Kidney (tissue), 14 donors: Measurements from ENCODE around the gene PRDM16. TPM values are rescaled to one million over a fixed set of nuclear protein-coding genes. Genes with fewer than 3 reads are reported as not detected.

ENCODE experiments used
- DNase-seq, 5 donors: peaks; one replicate each; pipeline ENCODE4 v3.0.0-alpha.2; 2013 to 2020
- FAIRE-seq: peaks from 2 replicates; lab custom pipeline; 2012; peaks lifted over from hg19 to GRCh38; lab: Jason Lieb, UNC
- H3K27ac ChIP-seq, 2 donors: one replicate each; pipeline ENCODE4 v1.7.0; 2013; ENCODE audit warnings: low read depth in 2 of 2, low read length in 2 of 2, inconsistent platforms in 1 of 2
- H3K27me3 ChIP-seq: one replicate; pipeline ENCODE4 v1.7.1; 2013; ENCODE audit warnings: low read length, inconsistent platforms; ENCODE audit not compliant: control insufficient read depth, insufficient read depth
- H3K36me3 ChIP-seq, 3 donors: one replicate each; pipeline versions ENCODE4 v1.7.0 to v1.7.1; 2013; ENCODE audit warnings: low read length in 3 of 3, control low read depth in 1 of 3, inconsistent platforms in 1 of 3; ENCODE audit not compliant: insufficient read depth in 3 of 3, control insufficient read depth in 2 of 3
- H3K4me1 ChIP-seq, 3 donors: one replicate each; pipeline versions ENCODE4 v1.7.0 to v1.7.1; 2013; ENCODE audit warnings: low read length in 3 of 3, inconsistent platforms in 1 of 3, low read depth in 1 of 3; ENCODE audit not compliant: control insufficient read depth in 2 of 3, insufficient read depth in 2 of 3
- H3K4me3 ChIP-seq, 3 donors: one replicate each; pipeline versions ENCODE4 v1.7.0 to v1.8.1; 2013; ENCODE audit warnings: low read length in 3 of 3, control low read depth in 1 of 3, inconsistent platforms in 1 of 3
- H3K9ac ChIP-seq, 3 donors: one replicate each; pipeline versions ENCODE4 v1.7.0 to v1.7.1; 2013; ENCODE audit warnings: low read length in 3 of 3, control low read depth in 1 of 3, inconsistent platforms in 1 of 3
- H3K9me3 ChIP-seq, 3 donors: one replicate each; pipeline versions ENCODE4 v1.7.0 to v1.7.1; 2013; ENCODE audit warnings: low read length in 3 of 3, control low read depth in 1 of 3, inconsistent platforms in 1 of 3; ENCODE audit not compliant: control insufficient read depth in 2 of 3, insufficient read depth in 1 of 3
- CTCF ChIP-seq: IDR thresholded peaks from 3 replicates; pipeline ENCODE4 v1.5.1; 2012; ENCODE audit warnings: mild to moderate bottlenecking, moderate library complexity, borderline replicate concordance; ENCODE audit not compliant: insufficient read depth; ENCODE audit errors: extremely low read depth
- intact Hi-C: fragments of 100-400 bp; cut with DNase I; formaldehyde crosslinking; loops from one replicate; pipeline ENCODE4 v1.11.1; 2022
- polyA plus RNA-seq: library from polyadenylated mRNA; stranded (reverse); fragments of 350-450 nt; fragmentation: Illumina TruSeq; extraction: RNeasy Lipid Tissue Mini Kit (QIAGEN cat#74804); gene quantifications from one replicate; pipeline ENCODE4 v1.2.3, GENCODE V29; 2014; ENCODE audit warnings: low read depth, low replicate concordance; ENCODE audit not compliant: insufficient read depth
- total RNA-seq: library from RNA; stranded (reverse); fragmentation: NEBNext Ultra II Directional; extraction: Animal tissue kit (Norgen Biotek cat#: 25700); gene quantifications from one replicate; pipeline ENCODE4 v1.2.1, GENCODE V29; 2021
- donor health status: control.
- donor health status: control.
- donor health status: control.
- donor health status: control.
- donor health status: control.
- donor health status: DM: yes; HTN: yes; CAD: no.
- donor health status: Normal renal cell carcinoma (clear cell type).

PRDM16 gene
- total and polyA plus RNA-seq, 2 donors from 2014 or later: 3.0 to 21.9 TPM

DNA sequence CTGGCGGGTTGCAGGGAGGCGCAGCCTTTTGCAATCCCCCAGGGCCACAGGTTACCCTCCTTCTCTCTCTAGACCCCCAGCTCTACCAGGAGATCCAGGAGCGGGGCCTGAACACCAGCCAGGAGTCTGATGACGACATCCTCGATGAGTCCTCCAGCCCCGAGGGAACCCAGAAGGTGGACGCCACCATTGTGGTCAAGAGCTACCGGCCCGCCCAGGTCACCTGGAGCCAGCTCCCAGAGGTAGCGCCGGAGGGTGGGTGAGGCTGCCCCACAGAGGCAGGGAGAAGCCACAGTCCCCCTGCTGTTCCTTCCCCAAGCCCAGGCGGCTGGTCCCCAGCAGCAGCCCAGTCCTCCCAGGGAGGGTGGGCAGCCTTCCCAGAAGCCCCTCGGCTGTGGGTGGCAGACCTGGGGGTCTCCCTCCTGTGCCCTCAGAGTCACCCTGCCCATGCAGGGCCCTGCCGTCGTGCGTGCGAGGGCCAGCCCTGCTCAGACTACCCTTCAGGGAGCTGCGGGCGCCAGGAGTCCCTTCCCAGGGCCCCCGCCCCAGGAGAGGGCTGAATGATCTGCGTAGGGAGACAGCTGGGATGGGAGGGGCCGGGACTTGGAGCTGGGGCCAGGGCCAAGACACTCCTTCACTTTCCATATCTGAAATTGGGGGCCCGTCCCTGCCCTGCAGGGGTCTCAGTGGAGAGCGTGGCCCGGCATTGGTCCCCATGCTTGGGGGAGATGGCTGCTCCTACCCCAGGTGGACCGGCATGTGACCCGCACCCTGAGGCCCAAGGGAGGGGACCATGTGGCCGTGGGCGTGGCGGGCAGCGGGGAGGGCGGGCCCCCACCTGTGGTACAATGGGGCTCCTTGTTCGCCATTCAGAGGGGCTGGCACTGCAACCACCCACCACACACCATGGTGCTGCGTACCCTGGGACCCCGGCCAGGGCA, 398.4 kb downstream of the PRDM16 start:
- H3K9me3 ChIP-seq: no peaks in the 10 kb centered on the region
- H3K4me1 ChIP-seq: peaks cover 0 to 2% (median 0%) of the 10 kb centered on the region in 3 donors
- no peaks in the 10 kb centered on the region for H3K27me3 ChIP-seq
- no peak for TF ChIP-seq CTCF
- no peak overlapping the region for H3K27ac ChIP-seq
- no peak overlapping the region for H3K4me3 ChIP-seq
- DNase-seq (peak in 2 of 5 donors; percentile 47 to 63), FAIRE-seq (no peak)
- H3K36me3 ChIP-seq: peaks cover 0 to 9% (median 0%) of the 10 kb centered on the region in 3 donors
- H3K9ac ChIP-seq: no peak overlapping the region
- intact Hi-C loops: no loop called here

DNA sequence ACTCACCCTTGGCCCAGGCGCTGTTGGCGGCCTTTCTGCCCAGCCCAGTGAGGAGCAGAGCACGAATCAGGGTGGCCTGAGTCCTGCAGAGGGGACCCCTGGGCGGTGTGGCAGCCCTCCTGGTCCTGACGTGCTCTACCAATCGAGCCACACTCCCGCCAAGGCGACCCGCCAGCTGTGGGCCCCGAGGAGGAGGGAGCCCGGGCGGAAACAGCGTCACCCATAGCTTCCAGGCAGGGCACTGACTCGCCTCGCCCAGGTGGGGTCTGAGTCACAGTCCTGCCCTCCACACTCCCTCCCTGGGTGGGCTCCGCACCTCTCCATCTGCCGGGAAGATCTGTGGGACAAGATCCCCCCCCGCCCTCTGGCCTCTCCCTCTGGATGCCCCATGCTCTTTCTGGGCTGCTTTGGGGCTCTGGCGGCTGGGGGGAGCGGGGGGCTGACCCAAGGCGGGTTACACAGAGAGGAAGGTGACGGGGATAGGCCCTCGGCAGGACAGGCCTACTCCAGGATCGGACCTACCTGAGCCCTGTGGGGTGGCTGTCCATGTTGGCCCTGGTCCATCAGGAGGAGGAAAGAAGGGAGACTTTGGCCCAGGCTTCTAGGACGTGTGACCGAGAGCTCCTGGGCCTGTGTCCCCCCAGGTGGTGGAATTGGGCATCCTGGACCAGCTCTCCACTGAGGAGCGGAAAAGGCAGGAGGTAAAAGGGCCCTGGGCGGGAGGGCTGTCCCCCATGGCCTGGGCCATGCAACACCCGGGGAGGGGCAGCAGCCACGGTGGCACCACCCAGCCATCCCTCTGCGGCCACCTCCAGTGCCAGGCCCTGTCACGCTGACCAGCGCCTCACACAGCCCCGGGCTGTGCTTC, 399.5 kb downstream of the PRDM16 start:
- DNase-seq (peak in 2 of 5 donors; percentile 43 to 63), FAIRE-seq (no peak)
- H3K27ac ChIP-seq: no peak overlapping the region
- H3K9me3 ChIP-seq: no peaks in the 10 kb centered on the region
- peaks cover 0 to 14% (median 0%) of the 10 kb centered on the region in 3 donors for H3K36me3 ChIP-seq
- H3K27me3 ChIP-seq: no peaks in the 10 kb centered on the region
- H3K4me1 ChIP-seq: peaks cover 0 to 2% (median 0%) of the 10 kb centered on the region in 3 donors
- no peak overlapping the region for H3K4me3 ChIP-seq
- intact Hi-C loops: no loop called here
- H3K9ac ChIP-seq: no peak overlapping the region
- TF ChIP-seq CTCF: no peak

- H3K36me3 ChIP-seq: peaks cover 3 to 19% (median 4%) of the 10 kb centered on the region in 3 donors
- H3K9me3 ChIP-seq: no peaks in the 10 kb centered on the region
- peaks cover 0 to 2% (median 0%) of the 10 kb centered on the region in 3 donors for H3K4me1 ChIP-seq
- no peak for FAIRE-seq
- TF ChIP-seq CTCF: no peak
- H3K27ac ChIP-seq: no peak overlapping the region
- H3K27me3 ChIP-seq: no peaks in the 10 kb centered on the region
- H3K4me3 ChIP-seq: no peak overlapping the region
- no peak overlapping the region for H3K9ac ChIP-seq
- intact Hi-C loops: no loop called here
- peak in 2 of 5 donors; percentile 37 to 73 for DNase-seq
Observed at GRCh38 chr1:3469104-3469848, 400.3 kb downstream of the PRDM16 start.
